Activated T-helper 17 cell treated with anti-CD3 and anti-CD28 coated beads, Interleukin-2, amount 50 U/mL, for 72 hours (primary cell): ENCODE results near the gene AHNAK2. TPM values are rescaled to one million over a fixed set of nuclear protein-coding genes. Genes with fewer than 3 reads are reported as not detected.

ENCODE experiments used
- ATAC-seq: fragments of 150-1000 bp; cut with Tn5 transposase; replicated peaks from 2 replicates; pipeline ENCODE4 v1.10.0; 2021; ENCODE audit warnings: mild to moderate bottlenecking, moderate library complexity
- H3K27ac Mint-ChIP-seq: one replicate; pipeline ENCODE4 v1.8.0; 2022; ENCODE audit warnings: mixed read lengths
- H3K27me3 Mint-ChIP-seq: one replicate; pipeline ENCODE4 v1.8.0; 2022; ENCODE audit warnings: mixed read lengths
- H3K36me3 Mint-ChIP-seq: one replicate; pipeline ENCODE4 v1.8.0; 2022; ENCODE audit warnings: low read depth, mild to moderate bottlenecking, mixed read lengths
- H3K4me1 Mint-ChIP-seq: one replicate; pipeline ENCODE4 v1.8.0; 2022; ENCODE audit warnings: mixed read lengths
- H3K4me3 Mint-ChIP-seq: one replicate; pipeline ENCODE4 v1.8.0; 2022; ENCODE audit warnings: mild to moderate bottlenecking, mixed read lengths
- H3K9me3 Mint-ChIP-seq: one replicate; pipeline ENCODE4 v1.8.0; 2022; ENCODE audit warnings: mixed read lengths
- total RNA-seq, 2 donors: library from RNA; stranded (reverse); gene quantifications; one replicate each; pipeline ENCODE4 v1.2.3, GENCODE V29; 2022

AHNAK2 gene
- total RNA-seq, 2 donors from 2014 or later: 0.05 to 0.06 TPM

GRCh38 chr14:104984056-104984894 is 6.1 kb upstream of the AHNAK2 start:
- Mint-ChIP-seq H3K4me3 (peak overlapping the region; percentile 71), H3K4me1 (peaks cover 4% of the 10 kb centered on the region), H3K36me3 (no peaks in the 10 kb centered on the region), H3K27me3 (no peaks in the 10 kb centered on the region), H3K27ac (peak overlapping the region; percentile 59), H3K9me3 (no peaks in the 10 kb centered on the region)
- no peak for ATAC-seq

GRCh38 chr14:104983231-104983721 is 5.1 kb upstream of the AHNAK2 start:
- no peaks in the 10 kb centered on the region for H3K9me3 Mint-ChIP-seq
- peak overlapping the region; percentile 59 for H3K27ac Mint-ChIP-seq
- peaks cover 4% of the 10 kb centered on the region for H3K27me3 Mint-ChIP-seq
- peaks cover 4% of the 10 kb centered on the region for H3K4me1 Mint-ChIP-seq
- H3K36me3 Mint-ChIP-seq: no peaks in the 10 kb centered on the region
- no peak for ATAC-seq
- no peak overlapping the region for H3K4me3 Mint-ChIP-seq

GRCh38 chr14:104982548-104983230 is 4.5 kb upstream of the AHNAK2 start:
- Mint-ChIP-seq H3K4me3 (no peak overlapping the region), H3K4me1 (peaks cover 4% of the 10 kb centered on the region), H3K27ac (no peak overlapping the region), H3K9me3 (no peaks in the 10 kb centered on the region), H3K27me3 (peaks cover 4% of the 10 kb centered on the region), H3K36me3 (no peaks in the 10 kb centered on the region)
- ATAC-seq: no peak

- Mint-ChIP-seq H3K36me3 (no peaks in the 10 kb centered on the region), H3K4me1 (no peaks in the 10 kb centered on the region), H3K9me3 (no peaks in the 10 kb centered on the region), H3K27ac (no peak overlapping the region), H3K4me3 (no peak overlapping the region), H3K27me3 (peaks cover 10% of the 10 kb centered on the region)
- ATAC-seq: no peak
These were observed 3.7 kb upstream of the AHNAK2 start for GRCh38 chr14:104981699-104982541.

GRCh38 chr14:104980611-104981531 is 2.7 kb upstream of the AHNAK2 start:
- Mint-ChIP-seq H3K27me3 (peaks cover 13% of the 10 kb centered on the region), H3K4me1 (peaks cover 5% of the 10 kb centered on the region), H3K4me3 (no peak overlapping the region), H3K9me3 (no peaks in the 10 kb centered on the region), H3K27ac (no peak overlapping the region), H3K36me3 (no peaks in the 10 kb centered on the region)
- ATAC-seq: no peak

GRCh38 chr14:104979758-104980610 is 1.8 kb upstream of the AHNAK2 start:
- Mint-ChIP-seq H3K27ac (no peak overlapping the region), H3K4me1 (peaks cover 5% of the 10 kb centered on the region), H3K4me3 (no peak overlapping the region), H3K27me3 (peaks cover 13% of the 10 kb centered on the region), H3K9me3 (no peaks in the 10 kb centered on the region), H3K36me3 (no peaks in the 10 kb centered on the region)
- ATAC-seq: no peak

- Mint-ChIP-seq H3K27ac (no peak overlapping the region), H3K27me3 (peaks cover 13% of the 10 kb centered on the region), H3K36me3 (no peaks in the 10 kb centered on the region), H3K9me3 (no peaks in the 10 kb centered on the region), H3K4me1 (peaks cover 5% of the 10 kb centered on the region), H3K4me3 (peak overlapping the region; percentile 0)
- no peak for ATAC-seq
These were observed 845 bp upstream of the AHNAK2 start for GRCh38 chr14:104978746-104979691.

GRCh38 chr14:104977008-104977680 is 1.0 kb downstream of the AHNAK2 start:
- peak overlapping the region; percentile 60 for H3K4me3 Mint-ChIP-seq
- H3K4me1 Mint-ChIP-seq: peaks cover 5% of the 10 kb centered on the region
- H3K36me3 Mint-ChIP-seq: no peaks in the 10 kb centered on the region
- H3K27ac Mint-ChIP-seq: no peak overlapping the region
- peaks cover 13% of the 10 kb centered on the region for H3K27me3 Mint-ChIP-seq
- no peaks in the 10 kb centered on the region for H3K9me3 Mint-ChIP-seq
- no peak for ATAC-seq

- ATAC-seq: peak; percentile 85
- Mint-ChIP-seq H3K4me3 (peak overlapping the region; percentile 21), H3K4me1 (peaks cover 5% of the 10 kb centered on the region), H3K27me3 (peaks cover 13% of the 10 kb centered on the region), H3K27ac (no peak overlapping the region), H3K9me3 (no peaks in the 10 kb centered on the region), H3K36me3 (no peaks in the 10 kb centered on the region)
These were observed 1.8 kb downstream of the AHNAK2 start for GRCh38 chr14:104976198-104977007.

GRCh38 chr14:104975481-104976197 is 2.5 kb downstream of the AHNAK2 start:
- Mint-ChIP-seq H3K4me3 (peak overlapping the region; percentile 21), H3K27me3 (peaks cover 13% of the 10 kb centered on the region), H3K9me3 (no peaks in the 10 kb centered on the region), H3K36me3 (no peaks in the 10 kb centered on the region), H3K27ac (no peak overlapping the region), H3K4me1 (peaks cover 5% of the 10 kb centered on the region)
- peak; percentile 4 for ATAC-seq
